ENCODE results near the gene SH3RF1.
"Not testable (repeated sequence)": the region's sequence is repeated elsewhere in the genome, so short reads cannot be mapped to it uniquely, and the experiment has no call there.

Gene SH3RF1

DNA sequence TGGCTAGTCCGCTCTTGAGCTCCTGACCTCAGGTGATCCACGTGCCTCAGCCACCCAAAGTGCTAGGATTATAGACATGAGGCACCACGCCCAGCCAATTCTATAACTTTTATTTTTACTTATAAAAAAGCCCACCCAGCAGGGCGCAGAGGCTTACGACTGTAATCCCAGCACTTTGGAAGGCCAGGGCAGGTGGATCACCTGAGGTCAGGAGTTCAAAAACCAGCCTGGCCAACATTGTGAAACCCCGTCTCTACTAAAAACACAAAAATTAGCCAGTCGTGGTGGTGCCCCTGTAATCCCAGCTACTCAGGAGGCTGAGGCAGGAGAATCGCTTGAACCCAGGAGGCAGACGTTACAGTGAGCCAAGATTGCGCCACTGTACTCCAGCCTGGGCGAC is 73.5 kb downstream of the SH3RF1 start:
- not testable (repeated sequence) for DNase-seq

DNA sequence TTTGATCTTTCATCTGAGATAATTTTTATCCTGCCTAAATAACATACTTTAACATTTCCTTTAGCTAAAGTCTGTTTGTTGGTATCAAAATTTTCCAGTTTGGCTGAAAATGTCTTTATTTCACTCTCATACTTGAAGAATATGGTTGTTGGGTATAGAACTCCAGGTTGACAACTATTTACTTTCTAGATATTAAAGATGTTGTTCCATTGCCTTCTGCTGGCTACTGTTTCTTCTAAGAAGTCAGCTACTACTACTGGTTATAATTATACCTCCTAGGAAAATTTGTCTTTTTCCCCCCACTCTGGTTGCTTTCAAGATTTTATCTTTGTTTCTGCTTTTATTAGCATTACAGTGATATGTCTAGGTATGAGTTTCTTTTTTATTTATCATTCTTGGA is 75.7 kb downstream of the SH3RF1 start:
- no peak for DNase-seq

DNA sequence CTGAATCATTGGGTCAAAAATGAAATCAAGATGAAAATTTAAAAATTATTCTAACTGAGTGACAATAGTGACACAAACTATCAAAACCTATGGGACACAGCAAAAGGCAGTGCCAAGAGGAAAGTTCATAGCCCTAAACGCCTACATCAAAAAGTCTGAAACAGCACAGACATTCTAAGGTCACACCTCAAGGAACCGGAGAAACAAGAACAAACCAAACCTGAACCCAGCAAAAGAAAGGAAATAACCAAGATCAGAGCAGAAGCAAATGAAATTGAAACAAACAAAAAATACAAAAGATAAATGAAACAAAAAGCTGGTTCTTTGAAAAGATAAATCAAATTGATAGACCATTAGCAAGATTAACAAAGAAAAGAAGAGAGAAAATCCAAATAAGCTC is 80.8 kb downstream of the SH3RF1 start:
- not testable (repeated sequence) for DNase-seq

DNA sequence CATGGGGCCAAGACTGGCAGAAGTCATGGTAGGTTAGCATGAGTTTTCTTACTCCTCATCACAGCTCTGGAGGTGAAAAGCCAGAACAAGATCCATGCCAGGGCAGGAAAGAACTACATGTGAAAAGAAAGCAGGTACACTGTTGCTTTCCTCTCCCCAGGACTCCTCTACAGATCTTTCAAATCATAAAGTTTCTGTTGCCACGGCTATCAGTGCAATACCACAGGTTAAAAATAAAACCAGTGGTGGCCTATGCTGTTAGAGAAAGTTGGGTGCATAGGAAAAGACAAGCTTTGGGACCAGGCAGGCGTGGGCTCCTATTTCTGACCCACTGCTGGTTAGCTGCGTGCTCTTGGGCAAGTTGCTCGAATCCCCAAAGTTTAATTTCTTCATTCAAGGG is 81.4 kb downstream of the SH3RF1 start:
- no peak for DNase-seq

DNA sequence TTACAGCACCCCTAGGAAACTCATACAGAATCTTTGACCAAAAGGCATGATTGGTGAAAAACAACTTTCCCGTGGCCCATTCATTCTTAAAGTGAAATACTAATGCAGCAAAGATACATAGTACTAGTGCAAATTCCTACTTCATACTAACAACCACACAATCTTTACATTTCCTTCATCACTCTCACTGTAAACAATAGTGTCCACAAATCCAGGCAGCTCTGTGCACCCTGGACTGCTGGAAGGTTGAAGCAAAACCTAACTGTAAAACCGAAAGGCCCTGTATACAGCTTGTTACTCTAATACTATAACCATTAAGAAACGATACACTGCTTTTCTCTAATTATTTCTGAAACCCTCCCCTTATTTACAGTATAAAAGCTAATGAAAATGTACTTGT is 82.6 kb downstream of the SH3RF1 start:
- DNase-seq: no peak

DNA sequence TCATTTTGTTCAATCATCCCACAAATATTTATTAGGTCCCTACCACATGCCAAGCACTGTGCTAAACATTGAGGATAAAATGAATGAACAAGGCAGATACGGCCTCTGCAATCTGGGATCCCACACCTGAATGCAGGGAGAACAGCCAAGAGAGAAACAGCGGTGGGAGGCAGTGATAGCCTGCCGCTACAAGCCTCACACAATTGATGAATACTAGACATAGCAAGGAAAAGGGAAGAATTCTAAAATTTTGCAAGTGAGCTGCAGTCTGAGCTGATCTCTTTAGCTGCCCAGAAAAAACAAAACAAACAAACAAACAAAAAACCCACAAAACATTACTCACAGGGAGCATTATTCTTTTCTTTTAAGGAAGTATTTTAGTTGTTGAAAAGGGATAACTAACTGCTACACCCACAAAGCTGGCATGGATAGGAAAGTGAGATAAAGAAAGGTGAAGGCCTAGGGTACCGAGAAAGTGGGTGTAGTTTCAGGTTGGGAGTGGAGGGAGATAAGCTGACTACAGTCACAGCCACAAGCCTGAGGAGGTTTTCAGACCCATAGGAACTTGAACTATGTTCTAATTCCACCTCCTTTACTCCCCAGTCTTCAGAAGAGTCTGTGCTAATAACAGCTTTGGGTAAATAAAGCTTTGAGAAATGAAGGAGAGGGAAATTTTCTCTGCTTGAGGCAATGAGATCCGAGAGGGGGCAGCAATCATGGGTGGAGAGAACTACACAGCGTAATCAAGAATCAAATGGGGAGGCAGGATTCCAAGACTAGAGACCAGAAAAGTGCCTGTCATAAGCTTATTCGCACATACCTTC is 85.4 kb downstream of the SH3RF1 start:
- no peak for DNase-seq

DNA sequence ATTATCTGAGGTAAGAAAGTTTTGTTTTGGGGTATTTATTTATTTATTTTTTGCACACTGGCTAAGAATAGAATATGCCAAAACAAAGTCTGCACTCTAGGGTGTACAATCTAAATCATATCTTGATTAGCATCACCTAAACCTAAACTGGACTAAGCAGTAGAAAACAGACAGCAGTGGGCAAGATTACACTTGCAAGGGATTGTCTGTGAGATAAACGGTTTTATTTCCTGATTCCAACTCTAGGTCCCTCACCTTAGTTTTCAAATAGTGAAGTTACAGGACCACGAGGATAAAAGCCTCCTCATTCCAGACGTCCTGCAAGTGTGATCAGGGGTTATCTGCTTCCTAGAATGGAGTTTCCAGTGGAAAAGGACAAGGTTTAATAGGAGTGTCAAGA is 86.1 kb downstream of the SH3RF1 start:
- no peak for DNase-seq

DNA sequence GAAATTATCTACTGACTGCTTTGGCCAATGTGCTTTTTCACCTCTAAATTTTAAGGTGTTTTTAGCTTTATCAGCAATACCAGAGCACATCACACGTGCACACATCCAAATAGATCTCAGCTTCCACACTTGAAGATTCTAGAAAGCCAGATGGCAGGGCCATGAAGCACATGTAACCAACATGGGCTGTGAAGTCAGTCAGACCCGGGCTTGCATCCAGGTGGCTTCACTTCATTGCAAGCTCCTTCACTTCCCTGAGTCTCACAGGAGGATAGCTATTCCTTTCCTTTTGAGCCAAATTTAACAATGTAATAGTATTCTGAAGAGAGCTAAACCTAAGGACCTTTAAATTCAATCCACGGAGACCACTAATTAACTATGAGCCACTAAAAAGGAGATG is 86.5 kb downstream of the SH3RF1 start:
- DNase-seq: no peak

DNA sequence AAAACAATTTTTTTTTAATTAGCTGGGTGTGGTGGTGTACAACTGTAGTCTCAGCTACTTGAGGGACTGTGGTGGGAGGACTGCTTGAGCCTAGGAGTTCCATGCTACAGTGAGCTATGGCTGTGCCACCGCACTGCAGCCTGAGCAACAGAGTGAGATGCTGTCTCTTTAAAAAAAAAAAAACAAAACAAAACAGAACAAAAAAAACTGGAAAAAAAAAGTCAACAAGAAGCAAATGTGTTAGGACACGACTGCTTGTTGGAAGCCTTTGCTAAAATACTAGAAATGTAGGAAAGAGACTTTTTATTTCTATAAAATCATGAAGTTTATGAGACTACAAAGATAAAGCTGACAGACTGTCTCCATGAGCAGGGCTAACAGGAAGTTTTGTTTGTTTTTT is 87.2 kb downstream of the SH3RF1 start:
- DNase-seq: no peak

DNA sequence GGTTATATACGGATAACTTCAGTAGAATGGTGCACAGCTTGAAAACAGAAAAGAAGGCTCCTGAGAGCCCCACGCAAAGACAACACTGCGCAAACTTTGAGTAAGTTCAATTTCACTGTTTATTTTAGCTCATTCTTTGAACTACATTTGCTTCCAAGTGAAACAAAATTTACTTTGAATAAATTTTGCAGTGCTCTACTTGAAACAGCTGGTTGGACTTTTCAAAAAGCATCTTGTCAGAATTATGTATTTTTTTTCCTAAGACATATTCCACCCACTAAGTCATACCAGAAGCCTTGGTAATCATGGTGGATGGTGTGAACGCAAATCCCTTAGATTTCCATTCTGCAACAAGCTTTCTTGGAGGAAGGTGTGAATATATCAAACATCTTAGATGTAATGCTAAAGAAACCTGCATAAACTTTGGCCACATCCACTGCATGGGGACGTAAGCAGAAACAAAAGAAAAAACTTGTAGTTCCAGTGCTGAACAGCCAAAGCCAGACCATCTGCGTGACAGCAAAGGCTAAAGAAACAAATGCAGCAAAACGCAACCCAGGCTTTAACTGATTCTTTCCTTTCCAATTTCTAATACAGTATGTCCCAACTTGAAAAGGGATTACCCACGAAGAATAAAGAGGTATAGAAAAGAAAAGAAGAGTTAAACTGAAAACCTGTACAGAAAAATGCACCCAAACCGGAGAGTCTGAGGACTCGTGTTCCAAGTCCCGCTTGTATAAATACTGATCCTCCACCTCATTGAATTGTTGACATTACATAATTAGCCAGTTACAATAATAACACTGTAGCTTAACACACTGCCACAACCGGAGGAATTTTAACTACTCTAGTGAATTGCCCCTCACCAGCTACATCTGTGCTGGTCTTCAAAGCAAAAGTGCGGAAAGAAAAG is 90.9 kb downstream of the SH3RF1 start:
- DNase-seq: no peak

DNA sequence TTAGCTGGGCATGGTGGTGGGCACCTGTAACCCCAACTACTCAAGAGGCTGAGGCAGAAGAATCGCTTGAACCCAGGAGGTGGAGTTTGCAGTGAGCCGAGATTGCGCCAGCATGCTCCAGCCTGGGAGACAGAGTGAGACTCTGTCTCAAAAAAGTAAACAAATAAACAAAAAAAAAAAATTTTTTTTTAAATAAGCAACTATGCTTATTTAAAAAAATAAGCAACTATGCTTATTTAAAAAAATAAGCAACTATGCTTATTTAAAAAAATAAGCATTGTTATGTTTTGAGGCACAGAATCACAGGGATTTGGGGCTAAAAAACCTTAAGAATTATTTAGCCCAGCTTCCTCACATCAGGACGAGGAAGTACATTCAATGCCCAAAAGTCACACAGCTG is 92.7 kb downstream of the SH3RF1 start:
- not testable (repeated sequence) for DNase-seq

DNA sequence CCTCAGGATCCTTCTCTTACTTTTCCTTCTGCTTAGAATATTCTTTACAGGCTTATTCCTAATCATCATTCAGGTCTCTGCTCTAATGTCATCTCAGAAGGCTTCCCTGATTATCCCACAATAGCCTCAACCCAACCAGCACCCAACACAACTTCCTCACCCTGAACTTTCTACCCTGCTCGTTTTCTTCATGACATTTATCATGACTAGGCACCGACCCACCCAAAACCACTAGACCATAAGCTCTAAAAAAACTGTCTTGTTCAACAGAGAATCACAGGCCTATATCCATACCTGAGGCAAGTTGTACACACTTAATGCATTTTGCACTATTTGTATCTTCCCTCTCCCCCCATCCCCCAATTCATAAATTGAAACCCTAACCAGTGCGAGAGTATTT is 95.3 kb downstream of the SH3RF1 start:
- DNase-seq: no peak

DNA sequence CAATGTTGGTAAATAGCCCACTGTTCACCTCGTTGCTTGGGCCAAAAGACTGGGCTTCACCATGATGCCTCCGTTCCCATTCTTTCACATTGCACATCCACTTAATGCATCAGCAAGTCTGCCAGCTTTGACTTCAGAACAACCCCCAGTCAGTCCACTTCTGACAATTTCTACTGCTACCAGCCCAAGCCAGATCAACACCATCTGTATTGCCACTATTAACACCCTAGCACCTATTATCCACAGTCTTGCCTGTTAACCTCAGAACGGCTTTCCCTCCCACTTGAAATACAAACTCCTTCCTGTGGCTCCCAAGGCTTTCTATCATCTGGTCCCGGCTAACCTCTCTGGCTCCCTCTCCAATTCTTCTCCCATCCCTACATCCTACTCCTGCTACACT is 95.7 kb downstream of the SH3RF1 start:
- no peak for DNase-seq

DNA sequence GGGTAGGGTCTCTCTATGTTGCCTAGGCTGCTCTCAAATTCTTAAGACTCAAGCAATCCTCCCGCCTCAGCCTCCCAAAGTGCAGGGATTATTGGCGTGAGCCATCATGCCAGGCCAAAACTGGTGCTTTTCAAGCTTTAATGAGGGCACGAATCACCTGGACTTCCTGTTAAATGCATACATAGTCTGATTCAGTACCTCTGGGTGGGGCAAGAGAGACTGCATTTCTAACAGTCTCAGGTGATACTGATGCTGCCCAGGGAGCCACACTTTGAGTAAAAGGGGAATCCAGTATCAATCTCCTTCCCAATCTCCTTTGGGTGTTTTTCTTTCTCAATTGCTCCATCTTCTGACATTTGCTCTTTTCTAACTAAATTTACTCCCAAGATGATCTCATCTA is 96.5 kb downstream of the SH3RF1 start:
- no peak for DNase-seq

DNA sequence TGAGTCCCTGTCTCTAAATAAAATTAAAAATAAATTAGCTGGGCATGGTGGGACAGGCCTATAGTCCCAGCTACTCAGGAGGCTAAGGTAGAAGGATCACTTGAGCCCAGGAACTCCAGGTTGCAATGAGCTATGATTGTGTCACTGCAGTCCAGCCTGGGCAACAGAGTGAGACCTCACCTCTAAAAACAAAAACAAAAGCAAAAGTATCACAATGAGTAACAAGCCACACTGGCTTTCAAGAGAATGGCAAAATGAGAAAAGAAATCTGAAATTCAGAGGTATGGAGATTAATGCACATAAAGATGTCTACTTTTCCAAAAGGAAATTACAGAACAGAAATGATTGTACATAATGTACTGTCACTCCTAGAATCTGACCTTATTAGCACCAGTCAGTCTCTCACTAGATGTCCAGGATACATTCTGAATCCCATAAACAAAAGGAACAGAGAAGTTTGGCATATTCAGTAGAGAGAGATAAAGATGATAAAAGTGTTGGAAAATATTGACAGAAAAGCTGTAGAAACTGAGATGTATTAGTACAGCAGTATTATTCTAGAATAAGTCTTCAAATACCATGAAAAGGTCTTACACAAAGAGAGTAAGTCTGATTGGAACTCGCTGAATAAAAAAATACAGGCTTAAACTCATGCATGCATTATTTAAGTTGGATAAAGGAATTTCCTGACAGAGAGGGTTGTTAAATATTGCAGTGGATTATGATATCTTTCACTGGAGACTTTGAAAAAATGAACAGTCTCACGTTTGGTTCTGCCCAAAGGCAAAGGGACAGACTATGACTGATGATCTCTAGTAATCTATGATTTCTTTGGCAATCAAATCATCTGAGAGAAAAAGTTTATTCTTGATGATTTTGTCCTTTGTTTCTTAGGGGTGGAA is 102.5 kb downstream of the SH3RF1 start:
- no peak for DNase-seq

DNA sequence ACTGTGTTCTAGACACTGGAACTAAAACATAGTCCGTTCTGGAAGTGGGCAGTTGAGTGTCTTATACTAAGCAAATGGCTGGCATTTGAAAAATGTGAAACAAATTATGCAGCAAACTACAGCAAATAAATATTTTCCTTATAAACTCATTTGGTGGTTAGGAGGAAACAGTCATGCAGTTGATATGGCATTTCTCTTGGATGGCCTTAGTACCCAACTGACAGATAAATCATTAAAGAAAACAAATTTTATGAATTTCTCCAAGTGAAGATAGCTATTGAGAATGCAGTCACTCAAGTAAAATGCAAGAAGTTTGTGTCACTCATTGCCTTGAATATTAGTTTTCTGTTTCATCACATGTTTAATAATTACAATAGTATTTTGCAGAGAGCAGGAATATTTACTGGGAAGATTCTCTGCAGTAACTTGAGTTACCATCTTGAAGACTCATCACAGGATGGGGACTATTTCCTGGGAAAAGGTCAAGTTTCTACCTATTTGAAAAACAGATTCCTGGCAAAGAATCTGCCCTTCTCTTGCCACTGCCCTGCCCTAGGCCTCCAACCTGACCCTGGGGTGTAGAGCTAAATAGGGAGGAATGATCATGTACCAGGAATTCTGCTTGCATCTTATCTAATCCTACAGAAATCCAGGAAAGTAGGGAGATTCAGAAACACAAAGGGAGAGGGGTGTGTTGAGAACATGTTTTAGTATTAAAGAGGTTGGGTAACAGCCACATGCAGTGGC is 105.9 kb downstream of the SH3RF1 start:
- DNase-seq: no peak

DNA sequence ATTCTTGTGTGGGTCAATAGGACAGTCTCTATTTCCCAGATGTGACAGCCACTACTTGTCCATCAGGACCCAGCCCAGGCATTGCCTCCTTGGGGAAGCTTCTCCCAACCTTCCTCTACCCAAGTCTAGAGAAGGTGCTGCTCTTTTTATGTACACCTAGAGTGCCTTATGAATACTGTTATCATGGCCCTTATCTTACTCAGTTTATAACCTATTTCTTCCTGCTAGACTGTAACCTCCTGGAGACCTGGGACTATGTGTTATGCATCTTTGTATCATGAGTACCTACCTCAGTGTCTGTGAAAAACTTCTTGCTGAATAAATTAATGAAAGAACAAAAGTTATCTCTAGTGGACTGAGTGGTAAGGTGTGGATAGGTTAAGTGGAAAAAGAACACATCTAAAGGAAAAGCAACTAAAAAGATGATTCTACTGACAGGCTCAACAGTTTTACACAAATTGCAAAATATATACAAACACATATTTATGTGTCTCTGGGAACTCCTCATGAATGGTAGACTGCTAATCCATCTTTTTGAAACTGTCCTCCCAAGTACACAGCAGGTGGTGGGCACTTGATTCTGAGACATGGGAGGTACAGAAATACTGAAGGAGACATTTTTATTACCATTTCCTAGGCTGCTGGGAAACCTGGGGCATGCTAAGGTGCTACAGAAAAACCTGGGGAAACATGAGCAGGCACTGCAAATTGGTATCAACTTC is 106.6 kb downstream of the SH3RF1 start:
- no peak for DNase-seq

DNA sequence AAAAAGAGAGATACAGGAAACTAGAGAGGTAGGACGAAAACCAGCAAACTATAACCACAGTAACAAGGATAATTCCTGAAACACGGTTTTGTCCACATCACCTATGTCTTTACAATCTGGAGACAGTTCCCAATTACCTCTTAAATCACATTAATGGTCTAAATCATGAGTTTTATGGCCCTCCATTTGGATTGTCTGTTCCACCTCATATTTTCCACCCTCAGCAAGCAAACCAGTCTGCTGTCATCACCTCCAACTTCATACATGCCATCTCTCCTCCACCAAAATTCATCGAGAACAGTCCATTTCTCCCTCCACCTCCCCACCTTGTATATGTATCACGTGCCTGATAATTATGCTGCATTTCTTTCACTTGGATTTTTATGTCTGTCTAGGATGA is 107.3 kb downstream of the SH3RF1 start:
- no peak for DNase-seq

DNA sequence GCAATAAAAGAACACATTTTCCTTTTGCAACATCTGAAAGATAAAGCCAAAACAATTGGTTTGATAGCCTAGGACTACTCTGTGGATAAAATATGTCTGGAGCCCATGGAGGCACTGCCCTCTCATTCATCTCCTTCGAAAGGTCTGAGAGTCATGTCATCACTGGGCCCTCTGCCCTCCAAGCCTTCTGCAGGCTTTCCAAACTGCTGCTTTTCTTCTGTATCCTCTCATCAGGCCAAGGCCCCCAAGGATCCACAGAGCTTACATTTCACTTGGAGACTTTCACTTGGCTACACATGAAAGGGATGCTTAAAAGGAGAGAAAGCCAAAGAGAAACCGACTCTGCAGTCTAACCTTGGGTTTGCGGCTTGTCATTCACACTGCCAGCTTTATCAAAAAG is 109.9 kb downstream of the SH3RF1 start:
- DNase-seq: no peak

DNA sequence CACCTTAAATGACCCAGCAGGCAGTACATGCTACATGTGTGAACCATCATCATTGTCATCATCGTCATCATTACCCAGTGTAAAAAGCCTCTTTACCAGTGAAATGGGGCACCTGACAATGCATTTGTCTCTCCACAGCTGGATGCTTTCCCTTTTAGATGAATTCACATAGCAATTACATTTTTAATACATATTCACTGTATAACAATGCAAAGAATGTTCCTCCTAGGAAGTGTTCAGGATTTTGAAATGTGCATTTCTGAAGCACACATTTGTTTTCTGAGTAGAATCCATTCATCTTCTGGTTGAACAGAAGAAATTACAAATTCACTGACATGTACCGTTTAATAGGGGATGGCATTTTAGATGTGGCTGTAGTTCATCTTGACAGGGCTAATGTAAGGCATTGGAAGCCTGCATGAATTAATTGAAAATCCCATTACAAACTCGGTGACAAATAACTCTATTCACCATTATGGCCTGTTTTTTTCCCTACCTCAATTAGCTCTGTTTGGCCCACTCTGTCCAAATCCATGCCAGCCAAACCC is 111.1 kb downstream of the SH3RF1 start:
- no peak for DNase-seq

DNA sequence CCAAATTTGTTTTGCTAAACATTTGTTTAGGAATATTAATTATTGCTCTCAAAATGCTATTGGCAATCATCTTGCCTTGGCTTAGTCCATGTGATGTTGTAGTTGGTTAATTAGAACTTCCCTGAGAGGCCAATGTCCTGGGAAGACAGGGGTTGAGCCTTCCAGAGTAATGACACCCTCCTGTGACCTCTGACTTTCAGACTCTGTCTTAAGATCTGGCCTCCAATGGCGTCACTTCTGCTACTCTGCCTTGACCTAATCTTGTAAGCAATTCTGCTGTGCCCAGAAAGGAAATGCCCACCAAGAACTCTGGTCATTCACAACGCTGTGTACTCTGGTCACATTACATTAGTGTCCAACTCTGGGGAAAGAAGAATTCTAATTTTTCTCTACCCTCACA is 111.9 kb downstream of the SH3RF1 start:
- DNase-seq: no peak

Data from NCI-H526 treated with DMSO at 0.1 percent for 48 hours (cell line).